ENCODE measurements around the gene SLC20A1.
A peak's percentile ranks its signal among the peaks of the same experiment; 100 is the strongest.

SLC20A1 gene

DNA sequence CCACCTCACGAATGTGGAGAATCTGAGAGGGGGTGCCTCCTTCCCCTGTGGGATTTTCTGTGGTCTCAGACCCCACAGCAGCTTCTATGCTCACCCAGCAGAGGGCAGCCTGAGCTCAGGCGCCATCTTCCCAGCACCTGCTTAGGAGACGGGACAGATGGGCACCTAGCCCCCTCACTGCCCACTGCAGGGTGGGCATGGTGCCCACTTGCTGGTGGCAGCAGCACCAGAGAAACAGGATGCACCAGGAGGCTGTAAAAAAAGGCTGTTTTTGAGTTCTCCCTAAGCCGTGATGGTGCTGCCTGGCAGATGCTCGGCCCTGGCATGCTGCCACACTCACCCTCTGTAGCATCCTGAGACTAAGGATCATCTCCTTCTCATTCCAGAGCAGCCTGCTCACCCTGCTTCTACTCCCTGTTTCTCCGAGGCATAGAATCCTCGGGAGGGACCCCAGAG lies 19.1 kb upstream of the SLC20A1 start:
- DNase-seq = peak; percentile 56 to 74

DNA sequence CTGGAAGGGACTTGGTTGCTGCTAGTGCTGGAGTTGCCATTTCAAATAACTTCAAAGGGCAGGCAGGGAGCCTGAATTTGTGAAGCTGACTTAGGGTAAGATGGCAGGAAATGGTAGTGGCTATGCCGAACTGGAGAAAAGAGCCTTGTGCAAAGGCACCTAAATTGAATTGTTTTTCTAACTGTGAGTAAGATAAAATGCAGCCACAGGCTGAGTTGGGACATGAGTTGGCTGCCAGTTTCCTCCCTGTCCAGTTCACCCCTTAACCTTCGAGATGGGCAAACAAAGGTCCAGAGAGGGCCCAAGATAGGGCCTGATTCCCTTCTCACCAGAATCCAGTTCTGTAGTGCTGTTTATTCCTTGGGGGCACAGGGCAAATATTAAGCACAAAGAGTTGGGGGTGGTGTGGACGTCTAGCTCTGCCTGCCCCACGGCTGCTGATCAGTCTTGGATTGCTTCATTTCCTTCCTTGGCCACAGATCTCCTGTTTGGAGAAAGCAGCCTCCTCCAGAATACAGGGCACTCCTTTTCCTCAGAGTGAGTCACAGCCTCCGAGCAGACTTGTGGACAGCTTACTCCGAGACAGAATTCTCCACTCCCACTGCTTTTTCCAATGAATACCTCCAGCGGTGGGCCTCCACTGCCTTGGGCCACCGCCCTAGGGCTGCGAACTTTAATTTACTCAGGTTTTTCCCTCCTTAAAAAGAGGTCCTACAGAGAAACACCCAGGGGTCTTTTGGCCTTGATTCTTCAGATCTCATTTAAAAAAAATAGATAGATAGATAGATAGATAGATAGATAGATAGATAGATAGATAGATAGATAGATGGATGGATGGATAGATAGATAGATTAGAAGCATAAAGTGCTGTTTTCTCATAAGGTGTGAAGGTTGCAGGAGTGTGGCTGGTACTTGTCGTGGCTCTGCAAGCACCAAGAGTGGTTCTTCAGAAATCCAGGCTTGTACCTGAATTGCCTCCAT lies 18.4 kb upstream of the SLC20A1 start:
- peak; percentile 86 to 90 for DNase-seq

GRCh38 chr2:112629224-112629623 lies 16.5 kb upstream of the SLC20A1 start:
- DNase-seq = no peak

GRCh38 chr2:112629823-112630222 lies 15.9 kb upstream of the SLC20A1 start:
- no peak for DNase-seq

DNA sequence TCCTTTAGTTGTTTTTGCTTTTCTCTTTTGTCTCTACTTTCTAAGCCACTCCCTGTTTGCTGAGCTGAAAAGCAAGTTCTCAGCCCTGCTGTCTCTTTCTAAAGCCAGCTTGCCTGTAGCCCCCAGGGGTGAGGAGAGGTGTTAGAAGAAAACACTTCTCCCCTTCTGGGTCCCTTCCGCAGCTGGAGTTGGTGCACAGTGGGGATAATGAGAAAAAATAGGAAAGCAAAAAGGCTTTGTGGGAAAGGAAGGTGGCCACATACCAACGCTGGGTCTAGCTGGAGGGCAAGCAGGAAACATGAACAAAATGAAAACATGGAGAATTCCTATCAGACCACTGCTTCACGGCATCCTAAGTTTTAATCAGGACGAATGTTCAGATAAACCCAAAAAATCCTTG lies 15.5 kb upstream of the SLC20A1 start:
- DNase-seq = no peak

DNA sequence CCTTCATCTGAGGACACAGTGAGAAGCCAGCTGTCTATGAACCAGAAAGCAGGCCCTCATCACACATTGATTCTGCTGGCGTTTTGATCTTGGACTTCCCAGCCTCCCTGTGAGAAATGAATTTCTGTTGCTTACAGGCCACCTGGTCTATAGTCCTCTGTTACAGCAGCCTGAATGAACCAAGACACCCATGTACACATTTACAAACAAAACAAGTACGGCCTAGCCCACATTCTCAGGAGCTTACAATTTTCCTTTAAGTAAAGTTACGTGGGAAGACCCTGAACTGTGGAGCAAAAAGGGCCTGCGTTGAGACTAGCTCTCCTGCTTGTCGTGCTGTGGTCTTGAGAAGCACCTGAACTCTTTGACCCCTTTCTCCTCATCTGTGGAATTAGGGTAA lies 12.0 kb upstream of the SLC20A1 start:
- no peak for DNase-seq

DNA sequence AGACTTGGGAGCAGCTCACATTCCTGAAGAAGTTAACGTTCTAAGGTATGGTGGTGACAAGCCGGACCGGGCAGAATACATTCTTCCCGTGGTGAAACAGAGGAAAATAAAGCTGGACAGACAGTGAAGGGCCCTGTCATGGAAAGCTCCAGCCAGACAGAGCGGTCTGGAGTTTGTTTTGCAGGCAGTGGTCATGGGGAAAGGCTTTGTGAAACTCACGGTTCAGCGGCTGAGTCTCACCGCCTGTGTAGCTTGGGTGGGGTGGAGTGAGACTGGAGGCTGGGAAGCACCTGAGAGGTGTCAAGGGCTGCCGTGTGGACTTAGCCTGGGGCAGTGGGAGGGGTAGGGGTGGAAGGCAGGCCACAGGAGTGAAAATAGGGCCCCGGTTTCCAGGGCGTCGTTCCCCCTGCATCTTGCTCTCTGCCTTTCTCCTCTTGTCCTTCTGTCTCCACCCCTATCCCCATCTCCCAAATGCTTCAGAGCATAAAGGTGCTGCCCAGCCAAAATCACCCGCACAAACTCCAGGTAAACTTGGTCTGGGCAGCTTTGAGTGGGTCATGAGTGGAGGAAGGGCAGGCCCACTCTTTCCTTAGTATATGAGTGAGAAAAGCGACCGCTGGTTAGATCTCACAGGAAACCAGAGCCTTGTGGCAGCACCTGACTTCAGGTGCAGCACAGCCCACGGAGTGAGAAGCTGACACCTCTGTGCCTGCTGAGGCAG lies 11.4 kb upstream of the SLC20A1 start:
- DNase-seq = no peak

- DNase-seq = no peak
These were observed 10.9 kb upstream of the SLC20A1 start for GRCh38 chr2:112634874-112635157.

DNA sequence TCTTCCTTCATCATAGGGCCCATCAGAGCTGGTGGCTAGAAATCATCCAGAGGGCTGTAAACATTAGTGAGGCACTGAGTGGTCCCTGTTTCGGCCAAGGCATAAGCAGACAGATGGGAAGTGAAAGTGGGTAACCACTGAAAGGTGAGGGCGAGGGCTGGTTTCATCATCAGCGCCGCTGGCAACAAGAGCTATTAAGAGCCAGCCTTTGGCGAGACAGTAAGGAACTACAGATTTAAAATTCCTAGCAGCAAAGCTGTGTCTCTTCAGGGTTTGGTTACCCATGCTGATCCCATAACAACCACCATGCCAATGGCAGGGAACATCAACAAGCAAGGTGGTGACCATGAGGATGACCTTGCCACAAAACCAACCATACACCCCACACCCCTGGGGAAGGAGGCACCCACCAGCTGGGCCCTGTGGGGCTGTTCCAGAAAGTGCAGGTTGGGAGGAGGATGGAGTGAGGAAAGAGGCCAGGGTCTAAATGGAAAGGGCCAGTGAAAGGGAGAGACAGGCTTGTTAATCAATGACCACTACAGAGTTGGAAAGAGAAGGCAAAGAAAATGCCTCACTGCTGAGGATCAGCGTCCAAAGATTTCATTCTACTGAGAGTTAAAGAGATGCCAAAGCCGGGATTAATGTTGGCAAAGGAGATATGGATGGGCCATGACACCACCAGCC lies 9.0 kb upstream of the SLC20A1 start:
- peak in 1 of 2 experiments; percentile 21 for DNase-seq

GRCh38 chr2:112637289-112637660 lies 8.5 kb upstream of the SLC20A1 start:
- no peak for DNase-seq

GRCh38 chr2:112639936-112640335 lies 5.8 kb upstream of the SLC20A1 start:
- DNase-seq = no peak

- no peak for DNase-seq
These were observed 5.3 kb upstream of the SLC20A1 start for GRCh38 chr2:112640467-112640799.

GRCh38 chr2:112640800-112641675 lies 4.7 kb upstream of the SLC20A1 start:
- no peak for DNase-seq

GRCh38 chr2:112641701-112642100 lies 4.0 kb upstream of the SLC20A1 start:
- DNase-seq = peak; percentile 14 to 28

- no peak for DNase-seq
These were observed 3.2 kb upstream of the SLC20A1 start for GRCh38 chr2:112642561-112642960.

DNA sequence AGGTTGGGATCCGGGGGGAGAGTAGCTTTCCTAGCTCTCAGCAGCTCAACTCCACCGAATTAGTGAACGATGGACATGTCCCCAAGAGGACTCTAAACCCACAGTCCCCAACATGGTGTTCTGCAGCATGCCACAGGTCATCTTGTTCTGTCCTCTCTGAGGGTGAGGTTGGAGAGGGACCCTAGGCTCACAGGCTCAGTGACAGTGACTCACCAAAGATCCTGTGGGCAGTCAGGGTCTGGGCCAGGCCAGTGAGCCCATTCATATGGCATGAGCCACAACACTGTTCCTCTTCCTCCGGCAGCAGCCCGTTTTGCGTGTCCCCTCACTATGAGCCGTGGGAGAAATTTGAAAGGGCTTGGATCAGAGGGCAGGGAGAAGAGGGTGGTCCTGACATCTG lies 2.8 kb upstream of the SLC20A1 start:
- DNase-seq = no peak

DNA sequence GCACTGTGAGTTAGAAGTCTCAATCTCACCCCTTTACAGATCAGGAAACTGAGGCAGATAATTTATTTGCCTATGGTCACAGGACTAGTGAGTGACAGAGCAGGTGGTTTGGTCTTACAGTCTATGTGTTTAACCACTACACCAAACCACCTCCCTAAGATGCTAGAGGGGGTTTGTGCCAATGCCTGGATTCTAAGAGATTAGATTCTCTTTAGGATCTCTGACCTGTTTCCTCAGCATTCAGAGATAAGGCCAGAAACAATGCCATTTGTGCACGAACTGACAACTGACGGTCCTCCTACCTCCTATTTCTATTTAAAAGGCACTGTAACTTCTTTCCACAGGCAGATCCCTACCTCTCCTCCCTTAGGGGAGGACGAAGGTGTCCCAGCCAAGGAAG lies 2.3 kb upstream of the SLC20A1 start:
- no peak for DNase-seq

DNA sequence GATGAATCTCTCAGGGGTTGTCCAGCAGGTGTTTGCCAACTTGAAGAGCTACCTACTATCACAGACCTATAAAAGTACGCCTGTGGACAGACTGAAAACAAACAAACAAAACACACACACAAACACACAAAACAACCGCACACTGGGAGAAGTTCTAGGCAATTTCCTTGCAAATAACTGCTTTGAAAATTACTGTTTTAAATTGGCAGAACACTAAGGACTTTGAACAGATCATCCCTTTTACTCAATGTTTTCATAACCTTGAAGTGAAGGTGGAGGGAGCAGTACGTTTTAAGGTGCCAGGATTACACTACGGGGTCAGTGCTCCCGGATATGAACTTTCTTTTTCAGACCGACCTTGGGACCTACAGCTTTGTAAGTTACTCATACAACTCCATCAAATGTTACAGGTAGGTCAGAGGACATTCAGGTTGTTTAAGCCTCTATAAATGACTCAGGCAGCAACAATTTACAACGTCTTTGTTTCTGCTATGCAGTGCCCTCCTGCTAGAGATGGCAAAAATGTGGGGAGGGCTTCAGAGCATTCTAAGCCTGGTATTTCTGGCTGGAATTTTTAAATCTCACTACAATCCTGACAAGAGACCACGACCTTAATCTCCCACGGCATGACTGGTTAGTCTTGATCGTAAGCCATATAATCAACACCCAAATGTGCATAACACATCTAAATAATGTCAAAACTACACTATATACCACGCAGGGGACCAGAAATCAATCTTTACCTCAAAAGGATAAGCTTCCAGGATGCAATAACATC lies 1.4 kb upstream of the SLC20A1 start:
- DNase-seq = no peak

- DNase-seq = no peak
These were observed 818 bp upstream of the SLC20A1 start for GRCh38 chr2:112644933-112645309.

- DNase-seq = peak in 1 of 2 experiments; percentile 25
These were observed 472 bp downstream of the SLC20A1 start for GRCh38 chr2:112646102-112646719.
